Epithelial cell of esophagus (primary cell): ENCODE data around the gene KDM4B.

ENCODE experiments used
- DNase-seq: peaks from one replicate; pipeline ENCODE4 v3.0.0; 2010; ENCODE audit warnings: low read depth
- H3K4me3 ChIP-seq: 2 replicates; pipeline ENCODE4 v1.5.1; 2011; ENCODE audit warnings: mild to moderate bottlenecking, low read length, control low read depth
- TF ChIP-seq, protein P1 (sequence below): IDR thresholded peaks from 2 replicates; pipeline ENCODE4 v1.5.1; 2011; ENCODE audit warnings: low read depth, mild to moderate bottlenecking, low read length, control low read depth, inconsistent platforms; ENCODE audit not compliant: insufficient read depth; ENCODE audit errors: missing control alignments

The KDM4B gene

DNA sequence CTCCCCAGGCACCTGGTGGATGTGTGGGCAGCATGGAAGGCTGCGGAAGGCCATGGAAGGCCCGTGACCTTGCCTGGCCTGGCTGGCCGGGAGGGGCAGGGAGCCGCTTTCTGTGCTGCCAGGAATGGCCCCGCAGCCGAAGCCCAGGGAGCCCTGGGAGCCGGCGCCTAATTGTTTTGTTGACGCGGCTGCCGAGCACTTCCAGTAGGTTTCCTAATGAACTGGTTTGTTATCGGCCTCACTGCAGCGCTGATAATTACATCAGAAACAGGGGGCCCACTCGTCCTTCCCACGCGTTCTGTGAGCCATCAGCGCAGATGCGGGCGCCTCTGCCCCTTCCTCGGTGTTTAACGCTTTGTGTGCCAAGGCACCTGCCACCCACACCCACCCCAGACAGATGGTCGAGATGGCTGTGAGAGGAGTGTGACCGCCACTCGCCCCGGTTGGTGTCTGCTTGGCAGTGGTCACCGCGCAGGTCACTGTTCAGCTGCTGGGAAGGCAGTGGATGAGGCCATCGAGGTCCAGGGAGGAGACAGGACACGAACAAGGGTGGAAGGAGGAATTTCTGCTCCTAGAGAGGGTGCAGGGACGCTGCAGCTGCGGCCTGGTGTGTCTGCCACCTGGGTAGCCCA lies 124.5 kb downstream of the KDM4B start:
- TF ChIP-seq, protein P1, sequence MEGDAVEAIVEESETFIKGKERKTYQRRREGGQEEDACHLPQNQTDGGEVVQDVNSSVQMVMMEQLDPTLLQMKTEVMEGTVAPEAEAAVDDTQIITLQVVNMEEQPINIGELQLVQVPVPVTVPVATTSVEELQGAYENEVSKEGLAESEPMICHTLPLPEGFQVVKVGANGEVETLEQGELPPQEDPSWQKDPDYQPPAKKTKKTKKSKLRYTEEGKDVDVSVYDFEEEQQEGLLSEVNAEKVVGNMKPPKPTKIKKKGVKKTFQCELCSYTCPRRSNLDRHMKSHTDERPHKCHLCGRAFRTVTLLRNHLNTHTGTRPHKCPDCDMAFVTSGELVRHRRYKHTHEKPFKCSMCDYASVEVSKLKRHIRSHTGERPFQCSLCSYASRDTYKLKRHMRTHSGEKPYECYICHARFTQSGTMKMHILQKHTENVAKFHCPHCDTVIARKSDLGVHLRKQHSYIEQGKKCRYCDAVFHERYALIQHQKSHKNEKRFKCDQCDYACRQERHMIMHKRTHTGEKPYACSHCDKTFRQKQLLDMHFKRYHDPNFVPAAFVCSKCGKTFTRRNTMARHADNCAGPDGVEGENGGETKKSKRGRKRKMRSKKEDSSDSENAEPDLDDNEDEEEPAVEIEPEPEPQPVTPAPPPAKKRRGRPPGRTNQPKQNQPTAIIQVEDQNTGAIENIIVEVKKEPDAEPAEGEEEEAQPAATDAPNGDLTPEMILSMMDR = no peak

GRCh38 chr19:5093948-5094718 lies 125.2 kb downstream of the KDM4B start:
- H3K4me3 ChIP-seq = no peak overlapping the region
- TF ChIP-seq, protein P1 = no peak
- DNase-seq = no peak

More for the DNA sequence above, 124.5 kb downstream of the KDM4B start:
- no peak for DNase-seq
- no peak overlapping the region for H3K4me3 ChIP-seq

DNA sequence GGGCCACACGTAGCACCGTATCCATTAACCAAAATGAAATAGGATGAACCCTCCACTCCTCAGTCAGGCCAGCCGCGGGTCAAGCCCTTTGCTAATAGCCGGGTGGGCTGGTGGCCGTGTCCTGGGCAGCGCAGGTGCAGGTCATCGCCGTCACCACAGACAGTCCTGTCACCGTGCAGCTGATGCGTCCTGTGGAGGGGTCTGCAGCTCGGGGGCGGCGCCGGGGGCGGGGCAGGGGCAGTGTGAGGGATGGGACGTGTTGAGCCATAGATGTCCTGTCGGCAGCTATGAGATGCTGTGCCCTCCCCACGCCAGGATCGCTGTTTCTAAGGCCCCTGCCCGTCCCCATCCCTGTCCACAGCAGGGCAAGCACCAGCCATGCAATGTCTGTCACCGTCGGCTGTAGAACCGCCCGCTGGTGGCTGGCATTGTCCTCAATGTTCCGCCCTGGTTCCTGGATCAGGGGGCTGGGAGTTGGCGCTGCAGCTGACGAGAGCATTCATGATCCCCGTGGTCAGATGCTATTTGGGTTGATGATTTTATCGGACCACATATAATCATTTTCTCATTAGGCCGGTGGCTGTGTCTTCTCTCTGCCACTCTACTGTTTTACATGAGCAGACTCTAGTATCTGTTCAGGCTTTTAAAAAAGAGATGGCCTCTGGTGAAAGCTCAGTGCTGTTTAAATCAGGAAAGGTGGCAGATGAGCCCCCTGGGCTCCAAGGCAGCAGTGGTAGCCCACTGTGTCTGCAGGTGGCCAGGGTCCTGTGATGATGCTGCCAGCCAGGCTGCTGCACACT lies 126.1 kb downstream of the KDM4B start:
- no peak for DNase-seq
- no peak overlapping the region for H3K4me3 ChIP-seq
- TF ChIP-seq, protein P1 = no peak

GRCh38 chr19:5095568-5095850 lies 126.6 kb downstream of the KDM4B start:
- H3K4me3 ChIP-seq = no peak overlapping the region
- TF ChIP-seq, protein P1 = no peak
- DNase-seq = no peak

GRCh38 chr19:5096536-5096935 lies 127.6 kb downstream of the KDM4B start:
- no peak for DNase-seq
- TF ChIP-seq, protein P1 = no peak
- H3K4me3 ChIP-seq = no peak overlapping the region

- DNase-seq = no peak
- no peak overlapping the region for H3K4me3 ChIP-seq
- TF ChIP-seq, protein P1 = no peak
Observed at GRCh38 chr19:5097331-5097930, 128.5 kb downstream of the KDM4B start.
